Astrocyte of the hippocampus (primary cell): ENCODE results near the gene ASB7.

Experiments used
- DNase-seq: peaks from one replicate; pipeline ENCODE4 v3.0.0; 2011; ENCODE audit warnings: low read depth, low spot score

Gene ASB7

DNA sequence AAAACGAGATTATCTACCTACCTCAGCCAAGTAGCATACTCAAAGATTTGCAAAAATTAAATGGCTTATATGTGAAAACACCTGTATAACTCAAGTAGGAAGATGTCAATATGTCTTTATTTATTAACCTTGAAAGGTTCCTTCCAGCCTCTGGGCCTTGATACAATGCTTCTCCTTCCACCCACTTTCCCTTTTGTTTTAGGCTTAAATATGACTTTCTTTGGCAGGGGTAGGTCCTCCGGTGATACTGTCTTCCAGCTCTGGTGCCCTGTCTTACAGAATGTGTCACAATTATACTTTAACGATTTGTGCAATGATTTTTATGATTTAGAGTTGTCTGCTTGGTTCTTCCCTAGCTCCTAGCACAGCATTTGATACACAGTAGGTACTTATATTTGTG lies 4.5 kb upstream of the ASB7 start:
- no peak for DNase-seq

- DNase-seq = no peak
These were observed 3.7 kb upstream of the ASB7 start for GRCh38 chr15:100598655-100599054.

DNA sequence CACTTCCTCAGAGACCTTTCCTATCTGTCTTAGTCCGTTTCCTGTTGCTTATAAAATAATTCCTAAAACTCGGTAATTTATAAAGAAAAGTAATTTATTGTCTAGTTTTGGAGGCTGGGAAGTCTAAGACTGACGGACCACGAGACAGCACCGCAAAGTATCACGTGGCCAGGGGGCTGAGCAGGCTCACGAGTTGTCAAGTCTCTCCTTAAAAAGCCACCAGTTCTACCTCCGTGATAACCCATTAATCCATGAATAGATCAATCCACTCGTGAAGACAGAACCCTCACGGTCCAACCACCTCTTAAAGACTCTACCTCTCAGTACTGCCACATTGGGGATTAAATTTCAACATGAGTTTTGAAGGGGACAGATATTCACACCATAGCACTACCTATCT lies 1.2 kb upstream of the ASB7 start:
- DNase-seq = peak; percentile 32

- no peak for DNase-seq
These were observed 749 bp upstream of the ASB7 start for GRCh38 chr15:100601617-100602063.

- DNase-seq = peak; percentile 36
These were observed 519 bp downstream of the ASB7 start for GRCh38 chr15:100602823-100603393.

DNA sequence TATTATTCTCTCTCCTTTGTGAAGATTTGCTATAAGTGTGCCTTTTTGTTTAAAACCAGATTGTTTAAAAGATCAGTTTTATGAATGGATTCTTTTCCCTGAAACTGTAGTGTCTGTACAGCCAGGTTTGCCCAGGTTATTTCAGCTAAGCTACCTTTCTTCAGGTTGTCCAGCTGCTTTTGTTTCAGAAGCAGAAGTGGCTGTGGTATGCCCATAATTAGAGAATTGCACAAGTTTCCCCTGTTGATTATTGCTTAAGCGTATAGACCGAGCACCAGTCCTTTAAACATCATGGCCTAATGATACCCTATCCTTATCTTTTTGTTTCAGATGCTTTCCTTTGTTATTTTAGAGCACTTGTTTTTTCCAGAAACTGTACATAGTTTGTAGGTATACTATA lies 10.2 kb downstream of the ASB7 start:
- no peak for DNase-seq

GRCh38 chr15:100613208-100613607 lies 10.8 kb downstream of the ASB7 start:
- no peak for DNase-seq

GRCh38 chr15:100614336-100614735 lies 11.9 kb downstream of the ASB7 start:
- DNase-seq = no peak

GRCh38 chr15:100614918-100615317 lies 12.5 kb downstream of the ASB7 start:
- no peak for DNase-seq

GRCh38 chr15:100615801-100616200 lies 13.4 kb downstream of the ASB7 start:
- no peak for DNase-seq

DNA sequence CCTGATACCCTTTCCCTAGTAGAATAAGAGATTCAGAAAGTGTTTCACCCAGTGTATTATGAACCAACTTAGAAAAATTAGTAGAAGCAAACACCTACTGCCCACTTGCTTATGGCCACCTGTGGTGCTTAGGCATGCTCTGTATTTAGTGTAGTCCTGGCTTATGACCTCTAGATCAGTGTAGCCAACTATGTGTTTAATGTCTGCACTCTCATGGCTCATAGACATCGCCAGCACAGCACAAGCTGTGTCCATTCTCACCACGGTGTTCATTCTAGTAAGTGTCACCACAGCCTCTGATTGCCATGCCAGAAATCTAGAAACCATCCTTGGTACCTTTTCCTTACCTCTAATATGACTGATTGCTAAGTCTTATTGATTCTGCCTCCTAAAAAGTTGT lies 14.3 kb downstream of the ASB7 start:
- DNase-seq = no peak

- DNase-seq = no peak
These were observed 20.9 kb downstream of the ASB7 start for GRCh38 chr15:100623301-100623700.

- DNase-seq = peak; percentile 85
These were observed 25.5 kb downstream of the ASB7 start for GRCh38 chr15:100627789-100628395.

- DNase-seq = no peak
These were observed 26.4 kb downstream of the ASB7 start for GRCh38 chr15:100628746-100629145.

- no peak for DNase-seq
These were observed 29.4 kb downstream of the ASB7 start for GRCh38 chr15:100631831-100632230.

DNA sequence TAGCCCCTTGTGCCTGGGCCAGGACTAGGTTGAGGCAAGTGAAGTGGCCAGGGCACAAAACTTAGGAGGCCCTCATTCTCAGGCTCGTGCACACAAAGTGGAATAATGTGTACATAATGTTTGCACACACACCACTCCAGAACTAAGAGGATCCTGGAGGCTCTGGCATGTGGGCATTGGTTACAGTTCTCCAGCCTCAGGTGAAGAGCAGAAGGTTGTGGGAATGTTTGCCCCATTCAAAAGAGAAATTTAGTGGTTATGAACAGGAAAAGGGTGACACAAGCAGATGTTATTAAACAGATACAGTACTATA lies 31.3 kb downstream of the ASB7 start:
- DNase-seq = no peak

DNA sequence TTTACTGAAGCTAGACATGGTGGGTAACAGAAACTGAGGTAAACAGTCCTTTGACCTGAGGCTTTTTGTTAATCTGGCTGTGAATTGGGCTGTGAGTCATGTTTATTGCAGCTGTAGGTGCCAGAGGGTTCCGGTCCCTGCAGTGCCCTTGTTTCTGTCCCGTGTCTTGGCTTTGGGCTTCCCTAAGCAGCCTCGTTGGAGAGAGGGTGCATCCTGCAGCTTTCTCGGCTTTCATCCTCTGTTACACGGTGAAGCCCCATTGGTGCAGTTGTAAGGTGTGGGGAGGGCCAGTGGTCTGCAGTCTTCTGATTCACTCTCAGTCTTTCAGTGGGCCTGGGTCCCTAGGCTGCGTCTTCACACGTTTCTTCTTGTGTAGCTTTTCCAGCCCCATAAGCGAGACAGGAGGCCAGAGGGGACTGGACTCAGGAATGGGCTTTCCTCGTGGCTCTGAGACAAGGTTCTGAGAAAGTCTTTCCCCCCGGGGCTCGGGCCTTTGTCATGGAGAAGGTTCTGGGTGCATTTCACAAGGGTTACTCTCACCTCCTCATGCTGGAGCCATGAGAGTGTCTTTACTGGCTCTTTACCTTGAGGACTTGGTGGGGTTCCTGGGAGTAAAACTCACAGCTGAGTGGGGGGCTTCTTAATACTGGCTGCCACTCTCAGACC lies 33.1 kb downstream of the ASB7 start:
- DNase-seq = peak; percentile 21

DNA sequence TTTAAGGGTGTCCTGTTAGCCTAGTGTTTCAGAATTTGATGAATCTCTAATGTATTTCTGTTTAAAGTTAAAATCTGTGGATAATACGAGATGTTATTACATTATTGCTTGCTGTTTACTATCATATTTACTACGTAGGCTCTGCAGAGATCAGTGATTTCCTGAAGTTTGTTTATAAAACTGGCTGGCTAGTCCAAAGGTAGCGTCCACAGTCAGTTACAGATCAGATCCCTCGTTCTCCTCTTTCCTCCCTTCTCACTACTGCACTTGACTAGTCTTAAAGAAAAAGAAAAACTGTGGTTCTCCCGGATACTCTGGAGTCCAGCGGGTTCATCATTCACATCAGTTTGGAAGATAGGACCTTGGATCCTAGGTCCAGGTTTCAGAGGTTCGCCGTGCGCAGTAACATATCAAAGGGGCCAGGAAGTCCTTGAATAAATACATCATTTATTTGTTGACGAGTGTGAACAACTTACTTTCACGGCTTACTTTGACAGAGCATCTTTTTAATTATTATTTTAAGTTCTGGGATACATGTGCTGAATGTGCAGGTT lies 35.9 kb downstream of the ASB7 start:
- no peak for DNase-seq

DNA sequence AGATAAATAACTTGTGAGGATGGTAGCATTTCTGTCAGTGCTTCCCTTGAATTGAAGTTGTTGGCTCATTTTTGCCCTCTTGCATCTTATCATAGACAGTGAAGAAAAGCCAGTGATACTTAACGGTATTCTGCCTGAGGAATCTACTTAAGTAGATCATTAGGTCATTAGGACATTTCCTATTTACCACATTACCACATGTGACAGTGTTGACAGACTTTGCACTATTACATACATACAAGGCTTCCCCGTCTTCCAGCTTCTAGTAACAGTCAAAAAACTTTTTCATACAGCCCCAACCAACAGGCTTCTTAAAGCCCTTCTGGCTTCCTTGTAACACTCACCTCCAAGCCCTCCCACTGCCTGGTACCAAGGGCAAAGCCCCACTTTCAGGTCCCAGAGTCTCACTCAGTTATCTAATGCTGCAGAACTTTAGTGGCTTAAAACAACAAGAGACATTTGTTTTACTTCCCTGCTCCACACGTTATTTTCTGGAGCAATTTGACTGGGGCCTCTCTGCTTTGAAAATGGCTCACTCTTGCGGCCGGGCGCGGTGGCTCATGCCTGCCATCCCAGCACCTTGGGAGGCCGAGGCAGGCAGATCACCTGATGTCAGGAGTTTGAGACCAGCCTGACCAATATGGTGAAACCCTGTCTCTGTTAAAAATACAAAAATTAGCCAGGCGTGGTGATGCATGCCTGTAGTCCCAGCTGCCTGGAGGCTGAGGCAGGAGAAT lies 40.0 kb downstream of the ASB7 start:
- no peak for DNase-seq

DNA sequence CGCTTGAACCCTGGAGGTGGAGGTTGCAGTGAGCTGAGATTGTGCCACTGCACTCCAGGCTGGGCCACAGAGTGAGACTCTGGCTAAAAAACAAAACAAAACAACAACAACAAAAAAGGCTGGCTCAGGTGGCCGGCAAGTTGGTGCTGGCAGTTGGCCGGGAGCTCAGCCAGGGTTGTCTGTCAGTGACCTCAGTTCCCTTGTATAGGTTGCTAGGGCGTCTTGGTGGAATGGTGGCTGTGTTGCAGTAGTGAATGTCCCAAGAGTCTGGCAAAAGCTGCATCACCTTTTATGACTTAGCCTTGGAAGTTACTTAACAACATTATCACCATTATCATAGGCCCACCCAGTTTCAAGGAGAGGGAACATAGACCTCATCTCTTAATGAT lies 40.6 kb downstream of the ASB7 start:
- no peak for DNase-seq

DNA sequence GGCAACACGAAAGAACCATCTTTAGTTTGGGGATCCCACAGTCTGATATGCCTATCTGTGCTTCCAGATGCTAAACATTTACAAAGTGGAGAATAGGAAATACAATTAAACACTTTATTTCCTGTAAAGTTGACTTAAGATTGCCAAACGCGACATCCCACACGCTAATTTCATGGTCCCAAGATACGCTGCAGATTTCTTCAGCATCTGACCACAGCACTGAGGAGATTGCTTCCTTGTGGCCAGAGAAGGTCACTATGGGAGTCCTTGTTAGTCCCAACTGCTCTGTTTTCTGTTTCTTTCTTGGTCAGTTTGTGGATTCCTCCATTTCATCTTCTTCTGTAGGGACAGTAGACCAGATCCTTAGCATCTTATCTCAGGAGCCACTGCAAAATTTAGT lies 43.3 kb downstream of the ASB7 start:
- no peak for DNase-seq

GRCh38 chr15:100648951-100649350 lies 46.6 kb downstream of the ASB7 start:
- no peak for DNase-seq

DNA sequence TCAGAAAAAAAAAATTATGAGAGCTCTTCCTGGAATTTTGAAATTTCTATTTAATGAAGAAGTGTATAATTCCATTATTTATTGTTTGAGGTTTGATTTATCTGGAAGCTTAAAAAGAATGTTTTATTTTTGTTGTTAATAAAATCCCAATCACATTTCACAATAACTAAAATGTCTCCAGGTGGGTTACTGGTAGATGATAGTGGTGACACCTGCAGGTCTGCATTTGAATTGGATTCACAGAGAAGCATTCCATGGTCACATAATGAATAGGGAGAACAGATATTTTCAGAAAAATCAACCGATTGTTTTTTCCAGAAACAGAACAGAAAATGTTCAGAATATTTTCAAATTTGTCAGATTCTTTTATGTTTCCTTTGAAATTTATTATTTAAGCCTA lies 48.3 kb downstream of the ASB7 start:
- no peak for DNase-seq
